Midbrain (tissue), 1 donor: Measurements from ENCODE around the gene CELSR2.
"Not testable (repeated sequence)": the region's sequence is repeated elsewhere in the genome, so short reads cannot be mapped to it uniquely, and the experiment has no call there.

Experiments used
- DNase-seq: peaks from one replicate; lab custom pipeline; 2025; lab: John Stamatoyannopoulos, UW

Gene CELSR2, protein sequence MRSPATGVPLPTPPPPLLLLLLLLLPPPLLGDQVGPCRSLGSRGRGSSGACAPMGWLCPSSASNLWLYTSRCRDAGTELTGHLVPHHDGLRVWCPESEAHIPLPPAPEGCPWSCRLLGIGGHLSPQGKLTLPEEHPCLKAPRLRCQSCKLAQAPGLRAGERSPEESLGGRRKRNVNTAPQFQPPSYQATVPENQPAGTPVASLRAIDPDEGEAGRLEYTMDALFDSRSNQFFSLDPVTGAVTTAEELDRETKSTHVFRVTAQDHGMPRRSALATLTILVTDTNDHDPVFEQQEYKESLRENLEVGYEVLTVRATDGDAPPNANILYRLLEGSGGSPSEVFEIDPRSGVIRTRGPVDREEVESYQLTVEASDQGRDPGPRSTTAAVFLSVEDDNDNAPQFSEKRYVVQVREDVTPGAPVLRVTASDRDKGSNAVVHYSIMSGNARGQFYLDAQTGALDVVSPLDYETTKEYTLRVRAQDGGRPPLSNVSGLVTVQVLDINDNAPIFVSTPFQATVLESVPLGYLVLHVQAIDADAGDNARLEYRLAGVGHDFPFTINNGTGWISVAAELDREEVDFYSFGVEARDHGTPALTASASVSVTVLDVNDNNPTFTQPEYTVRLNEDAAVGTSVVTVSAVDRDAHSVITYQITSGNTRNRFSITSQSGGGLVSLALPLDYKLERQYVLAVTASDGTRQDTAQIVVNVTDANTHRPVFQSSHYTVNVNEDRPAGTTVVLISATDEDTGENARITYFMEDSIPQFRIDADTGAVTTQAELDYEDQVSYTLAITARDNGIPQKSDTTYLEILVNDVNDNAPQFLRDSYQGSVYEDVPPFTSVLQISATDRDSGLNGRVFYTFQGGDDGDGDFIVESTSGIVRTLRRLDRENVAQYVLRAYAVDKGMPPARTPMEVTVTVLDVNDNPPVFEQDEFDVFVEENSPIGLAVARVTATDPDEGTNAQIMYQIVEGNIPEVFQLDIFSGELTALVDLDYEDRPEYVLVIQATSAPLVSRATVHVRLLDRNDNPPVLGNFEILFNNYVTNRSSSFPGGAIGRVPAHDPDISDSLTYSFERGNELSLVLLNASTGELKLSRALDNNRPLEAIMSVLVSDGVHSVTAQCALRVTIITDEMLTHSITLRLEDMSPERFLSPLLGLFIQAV (N-terminal part only)

DNA sequence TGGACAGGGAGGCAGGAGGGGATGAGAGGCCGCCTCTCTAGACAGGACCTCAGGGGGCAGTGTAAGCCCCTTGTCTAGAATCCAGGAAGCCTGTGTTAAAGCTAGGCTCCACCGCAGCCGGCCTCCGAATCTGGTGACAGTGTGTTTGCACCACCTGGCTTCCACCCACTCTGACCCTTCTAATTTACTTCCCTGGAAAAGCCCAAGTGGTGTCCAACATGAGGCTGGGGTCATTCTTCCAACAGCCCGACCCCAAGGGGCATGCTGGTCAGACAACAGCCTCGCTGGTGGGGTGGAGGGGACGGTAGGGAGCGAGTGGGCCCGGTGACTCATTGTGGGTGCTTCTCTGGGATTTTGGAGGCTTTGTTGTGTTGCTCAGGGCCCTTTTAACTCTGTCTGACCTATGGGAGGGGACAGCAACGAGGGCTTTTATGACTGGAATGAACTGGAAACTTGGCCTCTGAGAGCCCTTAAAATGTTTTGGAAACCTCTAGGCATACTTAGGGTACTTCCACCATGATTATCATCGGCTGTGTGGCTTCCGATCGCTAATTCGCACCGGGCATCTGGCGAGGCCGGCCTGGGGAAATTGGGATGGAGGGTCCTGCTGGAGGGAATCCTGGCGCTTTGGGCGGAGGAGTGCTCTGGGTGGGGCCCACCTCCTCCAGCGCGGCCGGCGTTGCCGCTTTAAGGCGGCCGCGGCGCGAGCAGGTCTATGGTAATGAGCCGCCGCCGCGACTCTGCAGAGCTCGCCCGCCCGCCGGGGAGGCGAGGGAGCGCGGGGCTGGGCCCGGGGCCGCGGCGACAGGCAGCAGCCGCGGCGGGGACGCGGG lies at the start of gene CELSR2:
TSS of gene CELSR2 (plus strand) at position 743 of the 833 bp plus-strand sequence. CDS start 541 bp downstream, outside the sequence.
- peak; percentile 74 for DNase-seq

DNA sequence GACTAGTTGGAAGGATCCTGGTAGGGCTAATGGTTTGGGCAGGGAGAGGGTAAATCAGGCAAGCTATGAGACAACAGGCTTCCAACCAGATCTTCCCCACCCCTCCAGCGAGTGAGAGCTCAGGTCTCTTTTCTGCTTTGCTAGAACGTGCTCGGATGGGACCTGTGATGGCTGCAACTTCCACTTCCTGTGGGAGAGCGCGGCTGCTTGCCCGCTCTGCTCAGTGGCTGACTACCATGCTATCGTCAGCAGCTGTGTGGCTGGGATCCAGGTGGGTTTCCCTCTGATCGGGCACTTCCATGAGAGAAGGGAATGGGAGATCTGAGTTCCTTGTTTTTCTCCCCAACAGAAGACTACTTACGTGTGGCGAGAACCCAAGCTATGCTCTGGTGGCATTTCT lies 49.6 kb upstream of the CELSR2 start:
- no peak for DNase-seq

DNA sequence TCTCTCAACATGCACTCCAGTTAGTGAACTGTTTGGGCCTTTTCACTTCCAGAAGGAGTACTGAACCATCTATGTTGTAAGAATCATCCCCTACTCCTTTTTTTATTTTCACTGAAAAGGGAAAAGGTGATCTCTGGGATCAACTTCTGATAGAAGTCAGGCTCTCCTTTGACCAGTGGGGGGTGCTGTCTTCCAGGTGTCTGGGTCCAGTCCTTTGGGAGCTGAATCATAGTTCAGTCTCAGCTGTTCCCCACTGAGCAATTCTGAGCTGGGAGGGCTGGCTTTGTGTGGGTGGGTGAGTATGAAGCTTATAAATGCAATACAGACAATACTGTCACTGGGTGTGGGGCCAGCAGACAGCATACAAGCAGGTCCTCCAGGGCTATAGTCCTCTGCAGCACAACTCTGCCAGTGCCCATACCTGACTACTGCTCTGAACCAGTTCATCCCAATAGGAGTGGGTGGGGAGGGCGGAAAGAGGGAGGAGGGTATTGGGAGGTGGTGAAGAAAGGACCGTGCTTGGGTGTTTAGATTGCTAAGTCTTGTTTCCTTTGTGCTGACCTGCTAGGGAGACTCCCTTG lies 48.1 kb upstream of the CELSR2 start:
- peak; percentile 63 for DNase-seq

DNA sequence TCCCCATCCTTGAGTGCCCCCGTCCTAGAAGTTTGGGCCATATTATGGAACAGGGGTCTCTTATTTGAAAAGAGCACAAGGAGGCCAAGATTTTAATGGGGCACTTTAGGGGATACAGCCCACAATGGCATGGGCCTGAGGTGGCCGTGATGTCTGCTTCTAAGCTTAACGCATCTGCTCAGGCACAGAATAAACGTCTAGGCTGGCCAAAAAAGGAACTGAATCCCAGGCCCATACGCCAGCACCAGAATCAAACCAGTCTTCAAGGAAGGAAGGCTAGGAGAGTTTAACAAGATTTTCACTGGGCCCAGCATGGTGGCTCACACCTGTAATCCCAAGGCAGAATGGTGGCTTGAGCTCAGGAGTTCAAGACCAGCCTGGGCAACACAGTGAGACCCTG lies 44.9 kb upstream of the CELSR2 start:
- DNase-seq, result no peak

DNA sequence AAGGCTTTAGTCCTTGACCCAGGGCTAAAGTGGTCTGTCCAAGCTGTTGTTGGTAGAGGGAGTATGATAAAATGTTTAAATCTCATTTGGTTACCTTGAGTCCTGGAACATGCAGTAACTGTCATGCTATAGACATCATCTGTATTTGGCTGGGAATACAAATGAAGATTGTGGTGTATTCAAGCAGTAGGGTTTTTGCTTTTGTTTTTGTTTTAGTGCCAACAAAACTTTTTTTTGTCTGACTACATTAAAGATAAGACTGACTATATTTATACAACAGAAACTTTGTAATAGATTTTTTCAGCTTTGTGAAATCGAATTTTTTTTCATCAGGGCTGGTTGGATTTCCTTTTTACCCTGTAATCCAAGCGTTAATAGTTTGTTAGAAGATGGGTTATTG lies 43.0 kb upstream of the CELSR2 start:
- DNase-seq, result no peak

DNA sequence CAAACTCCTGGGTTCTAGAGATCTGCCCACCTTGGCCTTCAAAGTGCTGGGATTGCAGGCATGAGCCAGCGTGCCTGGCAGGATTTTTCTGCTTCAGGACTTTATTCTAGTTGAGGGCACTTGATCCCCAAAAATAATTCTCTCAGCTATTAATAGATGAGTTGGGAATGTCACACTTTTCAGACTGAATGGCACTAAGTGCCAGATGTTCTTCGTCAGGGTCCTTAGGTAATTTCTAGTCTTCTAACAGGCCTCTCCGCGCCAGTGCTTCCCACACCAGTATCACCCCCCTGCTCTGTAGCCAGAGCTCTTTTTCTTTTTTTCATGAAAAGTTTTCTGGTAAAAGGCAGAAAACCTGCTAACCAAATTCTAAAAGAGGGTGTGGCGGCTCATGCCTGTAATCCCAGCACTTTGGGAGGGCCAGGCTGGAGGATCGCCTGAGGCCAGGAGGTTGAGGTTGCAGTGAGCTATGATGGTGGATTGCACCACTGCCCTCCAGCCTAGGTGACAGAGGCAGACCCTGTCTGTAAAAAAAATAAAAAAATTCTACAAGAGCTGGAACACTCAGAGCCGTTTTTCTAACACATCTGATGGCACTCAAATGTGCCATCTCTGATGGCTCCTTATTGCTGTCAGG lies 41.8 kb upstream of the CELSR2 start:
- DNase-seq, result no peak

DNA sequence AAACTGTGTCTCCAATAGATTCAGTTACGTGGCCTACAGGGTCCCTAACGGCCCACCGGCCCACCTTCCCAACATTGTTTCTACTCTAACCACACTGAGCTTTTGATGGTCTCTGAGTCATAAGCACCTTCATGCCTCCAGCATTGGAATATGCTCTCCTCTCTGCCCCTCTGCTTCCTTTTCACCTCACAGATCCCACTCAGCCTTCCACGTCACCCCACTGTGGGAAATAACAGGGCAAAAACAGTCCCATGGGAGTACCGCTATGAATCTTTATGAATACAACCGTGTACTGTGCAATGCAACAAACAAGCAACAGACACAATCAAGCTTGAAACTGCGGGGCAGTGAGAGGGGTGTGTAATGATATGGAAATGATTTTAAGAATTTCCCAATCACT lies 40.9 kb upstream of the CELSR2 start:
- no peak for DNase-seq

DNA sequence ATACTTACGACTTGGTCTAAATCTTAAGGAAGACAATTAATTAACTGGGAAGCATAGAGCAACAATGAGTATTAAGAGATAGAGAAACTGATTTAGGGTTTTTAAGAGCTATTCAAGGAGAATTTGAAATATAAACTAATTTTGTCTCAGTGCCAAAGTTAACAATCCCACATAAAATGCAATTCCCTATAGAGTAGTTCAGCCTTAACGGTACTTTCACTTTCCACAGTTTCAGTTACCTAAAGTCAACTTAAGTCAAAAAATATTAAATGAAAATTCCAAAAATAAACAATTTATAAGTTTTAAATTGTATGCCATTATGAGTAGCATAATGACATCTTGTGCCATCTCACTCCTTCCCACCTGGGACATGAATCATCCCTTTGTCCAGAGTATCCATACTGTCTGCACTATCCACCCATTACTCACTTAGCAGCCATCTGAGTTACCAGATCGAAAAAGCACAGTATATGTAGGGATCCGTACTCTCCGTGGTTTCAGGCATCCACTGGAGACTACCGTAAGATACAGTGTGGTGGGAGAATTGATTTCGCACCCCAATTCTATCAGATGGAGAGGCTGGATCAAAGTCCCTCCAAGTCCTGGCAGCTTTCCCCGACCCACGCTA lies 40.4 kb upstream of the CELSR2 start:
- DNase-seq, result no peak

DNA sequence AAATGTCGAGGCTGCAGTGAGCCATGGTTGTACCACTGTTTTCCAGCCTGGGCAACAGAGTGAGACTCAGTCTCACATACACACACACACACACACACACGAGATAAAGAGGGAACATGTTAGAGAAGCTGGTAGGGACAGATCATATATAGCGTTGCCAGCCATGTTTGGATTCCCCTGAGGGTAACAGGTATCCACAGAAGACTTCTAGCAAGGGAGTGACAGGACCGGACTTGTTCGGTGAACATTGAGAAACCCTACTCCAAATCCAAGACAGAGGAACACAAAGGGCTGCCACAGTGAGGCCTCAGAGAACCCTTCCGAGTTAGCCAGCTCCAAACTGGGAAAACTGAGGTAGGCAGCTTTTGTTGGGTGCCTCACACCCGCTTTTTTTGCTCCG lies 39.3 kb upstream of the CELSR2 start:
- DNase-seq, result no peak

DNA sequence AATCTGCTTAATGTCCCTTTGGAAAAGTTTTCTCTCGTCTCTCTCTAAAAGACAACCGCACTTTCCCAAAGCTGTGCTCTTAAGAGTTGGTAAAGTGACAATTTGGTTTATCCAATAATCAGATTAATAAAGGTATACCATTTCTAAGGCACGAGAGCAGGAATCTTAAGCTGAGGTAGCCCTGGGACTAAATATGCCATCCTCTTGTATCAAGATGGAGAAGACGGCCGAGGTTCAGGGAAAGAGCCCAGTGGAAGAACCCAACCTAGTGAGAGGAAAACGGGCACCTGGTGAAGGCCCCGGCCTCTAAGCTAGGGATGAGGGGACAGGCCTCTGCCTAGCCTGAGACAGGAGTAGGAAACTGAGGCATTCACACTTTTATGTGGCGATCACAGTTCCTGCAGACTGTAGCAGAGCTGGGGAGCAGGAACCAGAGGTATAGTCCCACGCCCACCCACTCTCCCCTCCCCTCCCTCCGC lies 36.0 kb upstream of the CELSR2 start:
- DNase-seq, result no peak

DNA sequence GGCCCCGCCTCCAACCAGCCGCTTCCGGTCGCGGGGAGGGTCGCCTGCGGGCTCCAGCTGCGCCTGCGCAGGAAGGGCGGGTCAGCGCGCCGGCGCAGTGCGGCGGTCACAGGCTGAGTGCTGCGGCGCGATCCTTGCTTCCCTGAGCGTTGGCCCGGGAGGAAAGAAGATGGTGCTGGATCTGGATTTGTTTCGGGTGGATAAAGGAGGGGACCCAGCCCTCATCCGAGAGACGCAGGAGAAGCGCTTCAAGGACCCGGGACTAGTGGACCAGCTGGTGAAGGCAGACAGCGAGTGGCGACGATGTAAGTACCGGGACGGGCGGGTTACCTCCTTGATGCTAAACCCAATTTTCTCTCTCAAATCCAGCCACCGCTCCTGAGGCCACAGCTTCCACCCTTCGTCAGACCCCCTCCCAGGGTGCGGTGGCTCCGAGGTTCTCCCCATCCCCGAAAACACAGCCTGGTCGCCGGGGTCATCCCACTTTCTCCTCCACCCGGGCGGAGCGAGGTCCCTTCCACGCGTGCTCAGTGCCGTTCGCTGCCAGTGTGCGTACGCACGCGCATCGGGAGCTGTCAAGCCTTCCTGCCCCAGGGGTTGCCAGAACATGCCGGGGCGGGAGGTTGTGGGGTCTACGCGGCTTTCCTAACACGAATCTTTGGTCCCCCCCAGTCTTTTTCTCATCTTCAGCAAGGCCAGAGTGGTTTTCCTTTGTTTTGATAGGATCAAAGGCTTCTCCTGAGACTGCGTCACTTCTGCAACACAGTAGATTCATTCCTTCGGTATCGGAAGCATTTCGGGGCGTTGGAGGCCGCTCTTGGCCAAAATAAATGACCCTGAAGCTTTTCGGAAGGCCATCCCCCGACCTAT lies 35.3 kb upstream of the CELSR2 start, which contains the start of gene SARS1:
TSS of gene SARS1 (plus strand) at position 95 of the 870 bp plus-strand sequence. CDS start at position 170, 75 bp downstream.
- DNase-seq, result peak; percentile 90

DNA sequence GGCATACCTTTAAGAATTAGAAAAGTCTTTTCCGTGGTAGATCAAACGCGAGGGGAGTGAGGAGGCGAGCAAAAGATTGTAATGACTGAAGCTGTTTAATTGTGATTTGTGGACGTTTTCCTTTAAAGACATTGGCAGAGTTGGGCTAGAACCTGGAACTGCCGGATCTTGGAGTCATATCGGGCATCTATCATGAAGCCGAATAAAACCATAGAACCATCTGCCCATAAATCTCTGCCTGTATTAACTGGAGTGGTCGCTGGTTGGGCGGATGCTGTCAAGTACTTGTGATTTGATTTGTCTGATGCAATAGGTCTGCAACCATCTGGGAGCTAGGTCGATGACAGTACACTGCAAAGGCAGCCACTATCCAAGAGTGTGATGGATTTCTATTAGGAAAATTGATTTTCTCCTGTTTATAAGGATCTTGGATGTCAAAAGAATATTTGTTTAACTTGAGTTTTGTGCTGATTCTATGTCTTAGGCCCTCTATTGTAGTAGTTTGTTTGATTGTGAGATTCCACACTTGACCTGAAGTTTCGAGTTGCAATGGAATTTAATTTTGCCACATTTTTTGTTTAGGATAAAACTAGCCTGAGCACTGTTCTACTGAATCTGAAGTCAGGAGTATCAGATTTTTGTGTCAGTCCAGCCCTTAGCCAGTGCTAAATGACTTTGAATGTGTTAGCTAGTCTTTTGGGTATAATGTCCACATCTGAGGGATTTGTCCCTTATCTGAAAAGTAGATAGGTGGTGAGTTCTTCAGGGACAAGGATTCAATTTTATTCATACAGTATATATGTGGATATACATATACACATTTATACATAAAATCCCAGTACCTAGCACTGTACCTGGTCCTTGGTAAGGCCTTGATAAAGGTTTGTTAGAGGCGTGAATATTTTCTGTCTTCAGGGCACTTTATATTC lies 34.4 kb upstream of the CELSR2 start:
- DNase-seq, result peak; percentile 58

DNA sequence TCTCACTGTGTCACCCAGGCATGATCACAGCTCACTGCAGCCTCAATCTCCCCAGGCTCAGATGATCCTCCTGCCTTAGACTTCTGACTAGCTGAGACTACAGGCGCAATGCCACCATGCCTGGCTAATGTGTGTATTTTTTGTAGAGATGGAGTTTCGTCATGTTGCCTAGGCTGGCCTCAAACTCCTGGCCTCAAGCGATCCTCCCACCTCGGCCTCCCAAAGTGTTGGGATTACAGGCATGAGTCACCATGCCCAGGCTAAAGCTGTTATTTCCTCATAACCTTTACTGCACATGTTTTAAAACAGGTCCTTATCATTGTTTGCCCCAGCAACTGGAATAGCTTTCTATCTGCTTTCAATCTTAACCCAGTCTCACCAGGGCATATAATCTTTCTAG lies 32.7 kb upstream of the CELSR2 start:
- DNase-seq, result no peak

DNA sequence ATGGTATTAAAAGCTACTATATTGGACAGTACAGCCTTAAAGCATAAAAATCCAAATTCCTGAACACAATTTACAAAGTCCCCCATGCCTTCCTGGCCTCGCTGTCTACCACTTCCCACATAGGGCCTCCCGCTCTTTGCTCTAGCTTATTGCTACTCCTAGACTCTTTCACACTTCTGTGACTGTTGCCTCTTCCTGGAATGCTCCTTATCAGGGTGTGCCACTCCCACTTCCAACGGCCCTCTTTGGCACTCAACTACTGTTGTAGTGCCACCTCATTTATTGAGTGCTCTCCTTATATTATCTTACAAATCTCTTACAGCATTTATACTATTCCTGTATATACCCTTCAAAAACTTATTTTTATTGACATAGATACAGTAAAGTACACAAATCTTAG lies 30.8 kb upstream of the CELSR2 start:
- DNase-seq, result no peak

DNA sequence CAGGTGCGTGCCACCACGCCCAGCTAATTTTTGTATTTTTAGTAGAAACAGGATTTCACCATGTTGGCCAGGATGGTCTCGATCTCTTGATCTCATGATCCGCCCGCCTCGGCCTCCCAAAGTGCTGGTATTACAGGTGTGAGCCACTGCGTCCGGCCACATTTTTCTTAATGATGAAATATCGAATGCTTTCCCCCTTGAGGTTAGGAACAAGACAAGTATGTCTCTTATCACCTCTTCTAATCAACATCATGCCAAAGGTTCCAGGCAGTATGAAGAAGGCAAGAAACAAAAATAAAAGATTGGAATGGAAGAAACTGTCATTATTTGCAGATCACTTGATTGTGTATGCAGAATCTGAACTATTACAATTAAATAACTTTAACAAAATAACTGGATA lies 28.1 kb upstream of the CELSR2 start:
- DNase-seq, result not testable (repeated sequence)

DNA sequence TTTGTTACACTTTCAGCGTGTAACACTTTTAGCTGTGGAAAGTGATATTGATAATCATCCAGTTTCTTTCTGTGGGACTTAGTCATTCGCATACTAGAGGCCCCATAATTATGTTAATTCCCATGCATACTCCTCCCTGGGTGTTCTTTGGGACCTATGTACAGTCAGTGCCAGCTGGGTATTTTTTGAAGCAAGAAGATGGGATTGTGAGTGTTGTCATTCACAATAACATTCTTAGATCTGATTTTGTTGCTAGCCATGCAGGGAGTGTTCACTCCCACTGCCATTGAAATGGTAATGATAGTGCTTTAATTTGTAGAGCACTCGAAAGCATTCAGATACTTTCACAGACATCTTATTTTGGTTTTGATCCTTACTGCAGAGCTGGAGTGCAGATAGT lies 24.0 kb upstream of the CELSR2 start:
- DNase-seq, result no peak

DNA sequence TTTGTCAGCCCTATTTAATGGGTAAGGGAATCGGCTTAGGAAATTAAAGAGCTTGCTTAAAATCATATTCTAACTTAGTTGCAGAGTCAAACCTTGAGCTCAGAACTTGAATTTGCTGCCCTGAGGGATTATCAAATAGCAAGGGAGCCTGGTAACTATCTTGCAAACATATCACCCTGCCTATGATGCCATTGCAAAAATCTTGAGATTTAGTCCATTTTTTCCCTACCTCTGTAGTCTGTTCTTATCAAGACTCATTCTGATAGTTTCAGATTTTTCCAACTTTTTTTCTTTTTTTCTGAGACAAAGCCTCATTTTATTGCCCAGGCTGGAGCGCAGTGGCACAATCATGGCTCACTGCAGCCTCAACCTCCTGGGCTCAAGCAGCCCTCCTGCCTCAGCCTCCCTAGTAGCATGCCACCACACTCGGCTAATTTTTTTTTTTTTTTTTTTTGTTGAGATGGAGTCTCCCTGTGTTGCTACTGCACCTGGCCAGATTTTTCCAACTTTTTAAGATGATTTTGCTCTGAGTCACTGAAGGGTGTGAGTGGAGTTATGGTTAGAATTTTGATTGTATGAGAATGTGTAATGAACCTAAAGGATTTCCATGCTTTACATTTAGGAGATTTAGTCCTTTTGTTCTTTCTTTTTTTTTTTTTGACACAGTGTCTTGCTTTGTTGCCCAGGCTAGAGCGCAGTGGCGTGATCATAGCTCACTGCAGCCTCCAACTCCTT lies 23.5 kb upstream of the CELSR2 start:
- no peak for DNase-seq
